Fibroblast of villous mesenchyme (primary cell): ENCODE measurements around the gene TP53INP2. TPM values are rescaled to one million over a fixed set of nuclear protein-coding genes. Genes with fewer than 3 reads are reported as not detected.
"Not testable (repeated sequence)": the region's sequence is repeated elsewhere in the genome, so short reads cannot be mapped to it uniquely, and the experiment has no call there.

Source experiments
- DNase-seq: peaks from one replicate; pipeline ENCODE4 v3.0.0-alpha.2; 2010; ENCODE audit warnings: low read depth
- H3K4me3 ChIP-seq: 2 replicates; pipeline ENCODE4 v1.5.1; 2011; ENCODE audit warnings: low read depth, mild to moderate bottlenecking, low read length
- CTCF ChIP-seq: IDR thresholded peaks from 2 replicates; pipeline ENCODE4 v1.5.1; 2012; ENCODE audit warnings: low read depth, mild to moderate bottlenecking, low read length; ENCODE audit not compliant: insufficient read depth
- total RNA-seq: library from RNA; depleted of rRNA; stranded (reverse); fragments of >200 nt; gene quantifications from 2 replicates; pipeline ENCODE4 v1.2.3, GENCODE V29; 2012

Gene TP53INP2
- total RNA-seq, 1 donor = 4.3 TPM

DNA sequence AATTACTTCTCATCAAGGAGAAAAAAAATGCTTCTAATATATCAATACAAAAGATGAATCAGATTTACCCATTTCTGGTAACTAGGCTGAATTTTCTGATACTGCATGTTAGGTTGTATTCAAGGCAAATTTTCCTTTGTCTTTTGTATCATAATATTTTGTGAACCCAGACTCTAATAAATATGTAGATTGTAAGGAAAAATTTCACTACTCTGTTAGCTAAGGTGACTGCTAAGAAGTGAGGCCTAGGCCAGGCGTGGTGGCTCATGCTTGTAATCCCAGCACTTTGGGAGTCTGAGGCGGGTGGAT is 12.7 kb downstream of the TP53INP2 start:
- no peak for DNase-seq
- H3K4me3 ChIP-seq = no peak overlapping the region
- no peak for TF ChIP-seq CTCF

- no peak overlapping the region for H3K4me3 ChIP-seq
- no peak for TF ChIP-seq CTCF
- DNase-seq = no peak
Measured at GRCh38 chr20:34717230-34718095, 13.3 kb downstream of the TP53INP2 start.

DNA sequence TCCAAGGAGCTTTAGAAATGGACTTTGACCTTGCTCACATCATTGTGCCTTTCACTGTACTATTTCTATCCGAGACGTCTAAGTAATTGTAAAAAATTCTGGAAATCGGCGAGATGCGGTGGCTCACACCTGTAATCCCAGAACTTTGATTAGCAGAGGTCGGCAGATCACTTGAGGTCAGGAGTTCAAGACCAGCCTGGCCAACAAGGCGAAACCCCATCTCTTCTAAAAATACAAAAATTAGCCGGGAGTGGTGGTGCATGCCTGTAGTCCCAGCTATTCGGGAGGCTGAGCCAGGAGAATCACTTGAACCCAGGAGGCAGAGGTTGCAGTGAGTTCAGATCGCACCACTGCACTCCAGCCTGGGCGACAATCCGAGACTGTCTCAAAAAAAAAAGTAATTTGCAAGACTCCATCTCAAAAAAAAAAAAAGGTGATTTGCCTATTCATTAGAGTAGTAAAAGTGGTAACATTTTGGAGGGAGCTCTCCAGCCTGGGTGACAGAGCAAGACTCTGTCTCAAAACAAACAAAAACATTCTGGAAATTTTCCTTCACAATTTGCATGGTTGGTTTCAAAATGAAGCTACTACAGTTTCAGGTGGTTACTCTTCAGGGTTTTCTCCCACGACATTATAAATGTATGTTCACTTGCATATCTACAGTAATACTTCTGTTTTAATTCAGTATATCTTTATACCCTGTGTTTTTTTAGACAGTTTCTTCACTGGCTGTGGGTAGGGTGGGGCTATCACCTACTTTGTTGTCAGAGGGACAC is 15.3 kb downstream of the TP53INP2 start:
- not testable (repeated sequence) for DNase-seq

DNA sequence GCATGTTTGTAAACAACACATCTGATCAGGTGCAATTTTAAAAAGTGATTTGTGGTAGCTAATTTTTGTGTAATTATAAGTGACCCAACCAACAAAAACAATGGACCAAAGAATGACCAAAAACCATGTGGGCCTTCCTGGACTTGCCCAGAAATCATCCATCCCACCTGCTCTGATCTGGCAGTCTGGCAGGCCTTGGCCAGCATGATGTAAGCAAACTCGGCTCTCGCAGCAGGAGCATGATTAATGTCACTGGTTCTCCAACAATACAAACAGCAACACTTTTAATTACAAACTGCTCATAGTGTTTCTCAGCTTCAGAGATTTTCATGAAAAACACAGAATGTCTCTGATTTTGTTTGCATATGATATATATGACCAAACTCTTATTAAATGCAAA is 16.1 kb downstream of the TP53INP2 start:
- no peak overlapping the region for H3K4me3 ChIP-seq
- no peak for TF ChIP-seq CTCF
- no peak for DNase-seq

More for the DNA sequence above, 15.3 kb downstream of the TP53INP2 start:
- H3K4me3 ChIP-seq = not testable (repeated sequence)

DNA sequence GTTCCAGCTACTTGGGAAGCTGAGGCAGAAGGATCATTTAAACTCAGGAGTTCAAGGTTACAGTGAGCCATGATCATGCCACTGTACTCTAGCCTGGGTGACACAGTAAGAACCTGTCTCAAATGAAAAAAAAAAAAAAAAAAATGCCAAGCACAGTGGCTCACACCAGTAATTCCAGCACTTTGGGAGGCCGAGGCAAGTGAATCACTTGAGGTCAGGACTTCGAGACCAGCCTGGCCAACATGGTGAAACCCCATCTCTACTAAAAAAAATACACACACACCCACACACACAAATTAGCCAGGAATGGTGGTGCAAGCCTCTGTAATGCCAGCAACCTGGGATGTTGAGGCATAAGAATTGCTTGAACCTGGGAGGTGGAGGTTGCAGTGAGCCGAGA is 18.4 kb downstream of the TP53INP2 start:
- not testable (repeated sequence) for H3K4me3 ChIP-seq, DNase-seq

DNA sequence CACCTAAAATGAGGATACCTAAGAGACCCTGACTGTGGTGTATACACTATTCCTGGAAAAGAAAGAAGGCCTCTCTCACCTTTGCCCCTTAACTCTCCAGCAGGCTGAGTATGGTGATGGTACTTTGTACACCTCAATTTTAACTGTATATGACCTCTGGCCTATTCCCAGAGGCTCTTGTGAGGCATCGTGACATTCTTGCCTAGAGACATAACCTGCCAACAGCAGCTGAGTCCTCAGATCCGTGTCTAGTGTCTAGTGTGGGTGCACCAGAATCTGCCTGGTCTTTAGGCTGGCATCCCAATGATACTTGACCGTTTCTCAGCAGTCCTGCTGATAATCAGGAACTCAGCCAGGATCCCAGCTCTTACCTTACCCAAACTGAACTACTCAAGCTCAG is 20.0 kb downstream of the TP53INP2 start:
- TF ChIP-seq CTCF = no peak
- H3K4me3 ChIP-seq = no peak overlapping the region
- DNase-seq = no peak

GRCh38 chr20:34729416-34729815 is 25.3 kb downstream of the TP53INP2 start:
- TF ChIP-seq CTCF = no peak
- DNase-seq = no peak
- H3K4me3 ChIP-seq = no peak overlapping the region
